Mammary epithelial cell (primary cell): ENCODE data around the gene ATF6.

Source experiments
- CTCF ChIP-seq, 2 donors: IDR thresholded peaks in 1 of 2; conservative IDR thresholded peaks in 1 of 2; 2 replicates each; pipeline ENCODE4 v1.5.1; 2011 to 2012; ENCODE audit warnings: inconsistent platforms in 2 of 2, low read length in 2 of 2, mild to moderate bottlenecking in 2 of 2, control low read depth in 1 of 2, low read depth in 1 of 2; ENCODE audit not compliant: insufficient read depth in 1 of 2; ENCODE audit errors: extremely low read depth in 1 of 2
- EZH2 ChIP-seq: IDR thresholded peaks from 2 replicates; pipeline ENCODE4 v1.6.1; 2012; ENCODE audit warnings: low read length, inconsistent platforms, borderline replicate concordance

DNA sequence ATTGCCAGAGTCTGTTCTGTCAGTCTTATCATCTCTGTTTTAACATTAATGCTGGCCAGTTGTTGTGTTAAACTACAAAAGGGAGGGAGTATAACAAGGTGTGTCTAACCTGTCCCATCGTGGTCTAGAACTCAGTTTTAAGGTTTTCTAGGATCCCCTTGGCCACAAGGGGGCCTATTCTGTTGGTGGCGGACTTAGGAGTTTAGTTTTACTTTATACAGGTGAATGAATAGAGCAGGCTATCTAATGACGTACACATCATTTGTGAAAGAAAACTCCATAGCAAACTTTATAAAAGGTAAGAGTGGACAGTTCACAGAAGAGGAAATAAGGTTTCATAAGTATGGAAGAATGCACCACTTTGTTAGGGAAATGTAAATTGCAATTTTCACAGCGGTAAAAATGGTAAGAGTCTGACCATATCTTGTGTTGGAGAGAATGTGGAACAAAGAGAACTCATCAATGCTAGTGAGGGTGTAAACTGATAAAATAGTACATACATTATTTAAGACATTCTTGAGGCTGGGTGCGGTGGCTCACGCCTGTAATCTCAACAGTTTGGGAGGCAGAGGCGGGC lies 2.5 kb upstream of the ATF6 start:
- TF ChIP-seq CTCF (conservative IDR thresholded peaks at IDR 0.05 in 1 of 2, IDR thresholded peaks at IDR 0.05 in 1 of 2; ENCODE audit: extremely low read depth in 1 of 2, insufficient read depth in 1 of 2, low read depth in 1 of 2, low read length in 2 of 2) (peak; percentile 47 to 64), EZH2 (no peak)
